Endodermal cell (in vitro differentiated cells): ENCODE data around the gene CPLX4. TPM values are rescaled to one million over a fixed set of nuclear protein-coding genes. Genes with fewer than 3 reads are reported as not detected.

Experiments
- DNase-seq: peaks from one replicate; pipeline ENCODE4 v3.0.0-alpha.2; 2017
- H3K27ac ChIP-seq: 2 replicates; pipeline ENCODE4 v1.5.1; 2013; ENCODE audit warnings: mild to moderate bottlenecking, low read depth, low read length, moderate library complexity
- H3K27me3 ChIP-seq: 2 replicates; pipeline ENCODE4 v1.6.1; 2013; ENCODE audit warnings: mild to moderate bottlenecking, low read length, moderate library complexity; ENCODE audit not compliant: insufficient read depth, control insufficient read depth, poor library complexity, severe bottlenecking
- H3K36me3 ChIP-seq: 2 replicates; pipeline ENCODE4 v1.7.0; 2013; ENCODE audit warnings: mild to moderate bottlenecking, low read length, moderate library complexity; ENCODE audit not compliant: control insufficient read depth, insufficient read depth
- H3K4me1 ChIP-seq: one replicate; pipeline ENCODE4 v1.7.0; 2013; ENCODE audit warnings: low read length; ENCODE audit not compliant: control insufficient read depth, insufficient read depth
- H3K4me3 ChIP-seq: 2 replicates; pipeline ENCODE4 v1.5.1; 2013; ENCODE audit warnings: mild to moderate bottlenecking, low read length, moderate library complexity
- H3K9ac ChIP-seq: 2 replicates; pipeline ENCODE4 v1.6.1; 2013; ENCODE audit warnings: mild to moderate bottlenecking, low read length, moderate library complexity; ENCODE audit not compliant: poor library complexity, severe bottlenecking; ENCODE audit errors: extremely low read depth
- H3K9me3 ChIP-seq: 2 replicates; pipeline ENCODE4 v1.6.1; 2013; ENCODE audit warnings: mild to moderate bottlenecking, low read length, moderate library complexity; ENCODE audit not compliant: control insufficient read depth
- H3K27ac Mint-ChIP-seq: 2 replicates; pipeline ENCODE4 v1.8.0; 2020; ENCODE audit warnings: mixed read lengths
- H3K27me3 Mint-ChIP-seq: 2 replicates; pipeline ENCODE4 v1.8.0; 2021; ENCODE audit warnings: mild to moderate bottlenecking, mixed read lengths; ENCODE audit not compliant: insufficient read depth
- H3K36me3 Mint-ChIP-seq: 2 replicates; pipeline ENCODE4 v1.8.0; 2020; ENCODE audit warnings: low read depth, mixed read lengths
- H3K4me1 Mint-ChIP-seq: 2 replicates; pipeline ENCODE4 v1.8.0; 2020; ENCODE audit warnings: mixed read lengths
- H3K4me3 Mint-ChIP-seq: 2 replicates; pipeline ENCODE4 v1.8.0; 2020; ENCODE audit warnings: mild to moderate bottlenecking, moderate library complexity, mixed read lengths
- H3K9me3 Mint-ChIP-seq: 2 replicates; pipeline ENCODE4 v1.8.0; 2020; ENCODE audit warnings: mild to moderate bottlenecking, mixed read lengths
- WGBS, 2 experiments: methylation state at CpG; one replicate each; pipeline versions ENCODE4 v1.1.5 to v1.1.7; 2013; ENCODE audit warnings: missing lambda C conversion rate in 2 of 2, mixed read lengths in 1 of 2; ENCODE audit not compliant: insufficient coverage in 1 of 2, insufficient read length in 1 of 2; 5-methylcytosine and 5-hydroxymethylcytosine counted together
- total RNA-seq, 2 donors: library from RNA; stranded (reverse); fragmentation: NEBNext Ultra II Directional in 1 of 2; extraction: Animal tissue kit (Norgen Biotek cat#: 25700) in 1 of 2; gene quantifications; 2 replicates in 1 of 2; 3 replicates in 1 of 2; pipeline ENCODE4 v1.2.1, GENCODE V29; 2021
- TF ChIP-seq, protein P1 (sequence below): fragments of 200-600 bp; sonication (generic); conservative IDR thresholded peaks from 2 replicates; pipeline ENCODE4 v1.5.0; 2021; ENCODE audit warnings: antibody characterized with exemption, mild to moderate bottlenecking

The CPLX4 gene
- total RNA-seq, 2 donors from 2014 or later, result not detected

DNA sequence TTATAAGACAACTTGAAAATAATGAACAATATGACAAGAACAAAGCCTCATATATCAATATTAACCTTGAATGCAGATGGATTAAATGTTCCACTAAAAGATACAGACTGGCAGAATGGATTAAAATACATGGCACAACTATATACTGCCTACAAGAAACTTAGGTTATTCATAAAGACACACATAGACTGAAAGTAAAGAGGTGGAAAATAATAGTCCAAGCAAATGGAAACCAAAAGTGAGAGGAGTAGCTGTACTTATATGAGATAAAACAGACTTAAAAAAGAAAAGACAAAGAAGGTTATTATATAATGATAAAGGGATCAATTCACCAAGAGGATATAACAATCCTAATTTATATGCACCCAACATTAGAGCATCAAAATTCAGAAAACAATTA, 22.4 kb upstream of the CPLX4 start:
- Mint-ChIP-seq H3K4me3 (no peak overlapping the region), H3K36me3 (peaks cover 90% of the 10 kb centered on the region), H3K9me3 (peaks cover 5% of the 10 kb centered on the region), H3K27ac (no peak overlapping the region), H3K27me3 (no peaks in the 10 kb centered on the region), H3K4me1 (no peaks in the 10 kb centered on the region)
- no peak for DNase-seq
- Histone ChIP-seq H3K4me1 (no peaks in the 10 kb centered on the region), H3K27ac (no peak overlapping the region), H3K36me3 (peaks cover 93% of the 10 kb centered on the region), H3K4me3 (no peak overlapping the region), H3K27me3 (no peaks in the 10 kb centered on the region), H3K9me3 (peaks cover 23% of the 10 kb centered on the region), H3K9ac (no peak overlapping the region)
- TF ChIP-seq, protein P1, sequence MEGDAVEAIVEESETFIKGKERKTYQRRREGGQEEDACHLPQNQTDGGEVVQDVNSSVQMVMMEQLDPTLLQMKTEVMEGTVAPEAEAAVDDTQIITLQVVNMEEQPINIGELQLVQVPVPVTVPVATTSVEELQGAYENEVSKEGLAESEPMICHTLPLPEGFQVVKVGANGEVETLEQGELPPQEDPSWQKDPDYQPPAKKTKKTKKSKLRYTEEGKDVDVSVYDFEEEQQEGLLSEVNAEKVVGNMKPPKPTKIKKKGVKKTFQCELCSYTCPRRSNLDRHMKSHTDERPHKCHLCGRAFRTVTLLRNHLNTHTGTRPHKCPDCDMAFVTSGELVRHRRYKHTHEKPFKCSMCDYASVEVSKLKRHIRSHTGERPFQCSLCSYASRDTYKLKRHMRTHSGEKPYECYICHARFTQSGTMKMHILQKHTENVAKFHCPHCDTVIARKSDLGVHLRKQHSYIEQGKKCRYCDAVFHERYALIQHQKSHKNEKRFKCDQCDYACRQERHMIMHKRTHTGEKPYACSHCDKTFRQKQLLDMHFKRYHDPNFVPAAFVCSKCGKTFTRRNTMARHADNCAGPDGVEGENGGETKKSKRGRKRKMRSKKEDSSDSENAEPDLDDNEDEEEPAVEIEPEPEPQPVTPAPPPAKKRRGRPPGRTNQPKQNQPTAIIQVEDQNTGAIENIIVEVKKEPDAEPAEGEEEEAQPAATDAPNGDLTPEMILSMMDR, result no peak

DNA sequence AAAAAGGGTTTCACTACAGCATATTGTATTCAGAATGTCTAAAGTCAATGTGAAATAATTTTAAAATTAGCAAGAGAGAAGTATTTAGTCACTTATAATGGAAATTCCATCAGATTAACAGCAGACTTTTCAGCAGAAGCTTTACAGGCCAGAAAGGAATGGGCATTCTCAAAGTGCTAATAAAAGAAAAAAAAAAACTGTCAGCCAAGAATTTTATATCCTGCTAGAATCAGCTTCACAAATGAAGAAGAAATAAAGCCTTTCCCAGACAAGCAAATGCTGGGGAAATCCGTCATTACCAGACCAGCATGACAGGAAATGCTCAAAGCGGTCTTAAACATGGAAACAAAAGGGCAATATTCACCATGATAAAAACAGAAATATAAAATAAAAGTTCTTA, 21.9 kb upstream of the CPLX4 start:
- H3K36me3 ChIP-seq, result peaks cover 93% of the 10 kb centered on the region

DNA sequence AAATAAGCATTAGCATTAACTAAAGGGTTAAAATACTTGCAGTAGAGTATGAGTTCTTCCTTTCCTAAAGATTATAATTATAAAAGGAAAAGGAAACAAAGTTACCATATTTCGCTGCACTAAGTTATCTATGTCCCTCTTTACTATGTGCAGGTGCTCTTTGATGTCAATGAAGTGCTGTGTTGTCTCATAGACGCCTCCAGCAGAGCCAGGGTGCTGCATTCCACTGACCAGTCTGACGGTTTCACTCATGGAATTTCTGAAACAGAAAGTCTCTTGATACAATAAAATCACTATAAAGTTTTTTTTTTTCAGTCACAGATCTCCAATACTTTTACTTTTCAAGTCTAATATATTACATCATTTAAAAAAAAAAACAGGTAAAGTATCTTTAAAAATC, 14.5 kb upstream of the CPLX4 start:
- no peak overlapping the region for H3K4me3 ChIP-seq
- H3K27me3 ChIP-seq, result no peaks in the 10 kb centered on the region
- Mint-ChIP-seq H3K4me3 (no peak overlapping the region), H3K4me1 (no peaks in the 10 kb centered on the region), H3K27me3 (no peaks in the 10 kb centered on the region), H3K36me3 (peaks cover 57% of the 10 kb centered on the region), H3K9me3 (no peaks in the 10 kb centered on the region), H3K27ac (no peak overlapping the region)
- H3K36me3 ChIP-seq, result peaks cover 91% of the 10 kb centered on the region
- no peak overlapping the region for H3K9ac ChIP-seq
- no peak overlapping the region for H3K27ac ChIP-seq
- WGBS, 2 experiments, result 91 to 93% methylated on average over 2 to 3 of the region's 3 CpGs
- no peaks in the 10 kb centered on the region for H3K4me1 ChIP-seq
- H3K9me3 ChIP-seq, result no peaks in the 10 kb centered on the region
- TF ChIP-seq, protein P1, result no peak
- no peak for DNase-seq

More for the DNA sequence above, 21.9 kb upstream of the CPLX4 start:
- H3K4me1 Mint-ChIP-seq, result no peaks in the 10 kb centered on the region
- H3K4me3 Mint-ChIP-seq, result no peak overlapping the region
- H3K27me3 Mint-ChIP-seq, result no peaks in the 10 kb centered on the region
- Histone ChIP-seq H3K4me3 (no peak overlapping the region), H3K4me1 (no peaks in the 10 kb centered on the region), H3K27ac (no peak overlapping the region), H3K9ac (no peak overlapping the region), H3K9me3 (peaks cover 19% of the 10 kb centered on the region), H3K27me3 (no peaks in the 10 kb centered on the region)
- no peak for DNase-seq
- peaks cover 89% of the 10 kb centered on the region for H3K36me3 Mint-ChIP-seq
- 90% methylated on average over 2 of the region's 2 CpGs; no CpG with 5 or more reads in 1 of the 2 experiments for WGBS, 2 experiments
- TF ChIP-seq, protein P1, result no peak
- no peak overlapping the region for H3K27ac Mint-ChIP-seq
- H3K9me3 Mint-ChIP-seq, result no peaks in the 10 kb centered on the region
